H1 (cell line): ENCODE measurements around the gene BOK. TPM values are rescaled to one million over a fixed set of nuclear protein-coding genes. Genes with fewer than 3 reads are reported as not detected.

ENCODE experiments used
- CHD2 ChIP-seq: IDR thresholded peaks from 2 replicates; pipeline ENCODE4 v1.6.1; 2012; ENCODE audit warnings: low read length, improper control_type of control experiment
- polyA plus RNA-seq, 7 experiments: library from polyadenylated mRNA; depleted of rRNA in 3 of 7; stranded (reverse) in 5 of 7; unstranded in 2 of 7; fragments of >200 nt in 5 of 7; fragments of 200-250 nt in 2 of 7; gene quantifications; 1 replicate in 5 of 7; 2 replicates in 1 of 7; 4 replicates in 1 of 7; pipeline versions ENCODE4 v1.2.1 to v1.2.3, GENCODE V29; 2011 to 2013; ENCODE audit warnings: missing spikeins in 2 of 7, mixed read lengths in 2 of 7
- total RNA-seq: library from RNA; stranded (reverse); fragmentation: NEBNext Ultra II Directional; extraction: Animal tissue kit (Norgen Biotek cat#: 25700); gene quantifications from 2 replicates; pipeline ENCODE4 v1.2.1, GENCODE V29; 2021

The BOK gene
- total and polyA plus RNA-seq, 2 of the 8 experiments (the other 6 are each of a cell fraction or from before 2014, with no cell fraction given): 33.7 to 37.6 TPM

DNA sequence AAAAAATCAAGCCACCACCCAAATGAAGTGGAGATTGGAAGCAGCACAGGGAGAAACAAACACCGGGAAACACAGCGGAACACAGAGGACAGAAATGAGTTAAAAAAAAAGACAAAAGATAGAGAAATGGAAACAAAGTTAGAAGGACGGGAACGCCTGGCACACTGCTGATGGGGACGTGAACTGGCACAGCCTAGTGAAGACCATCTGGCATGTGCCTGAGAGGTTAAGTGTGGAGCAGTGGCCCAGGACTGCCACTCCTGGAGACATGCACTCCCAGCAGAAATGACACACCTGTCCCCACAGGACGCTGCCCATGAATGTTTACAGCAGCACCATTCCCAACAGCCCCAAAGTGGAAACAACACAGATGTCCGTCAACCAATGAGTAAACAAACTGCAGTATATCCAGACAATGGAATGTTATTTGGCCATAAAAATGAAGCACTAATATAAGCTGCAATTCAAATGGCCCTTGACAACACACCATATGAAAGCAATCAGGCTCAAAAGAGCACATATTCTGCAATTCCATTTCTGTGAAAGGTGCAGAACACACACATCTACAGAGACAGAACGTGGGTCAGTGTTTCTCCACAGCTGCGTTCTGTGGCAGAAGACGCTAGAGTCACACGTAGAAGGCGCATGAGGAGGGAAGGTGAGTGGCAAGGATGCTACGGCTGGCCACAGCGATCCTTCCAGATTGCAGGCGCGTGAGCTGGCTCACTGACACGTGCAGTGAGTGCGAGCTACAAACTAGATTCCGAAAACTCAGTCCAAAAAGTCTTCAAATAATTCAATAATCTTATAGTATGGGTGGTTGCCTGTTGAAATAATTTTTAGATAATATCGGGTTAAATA, 53.8 kb downstream of the BOK start (continued):
- no peak for TF ChIP-seq CHD2
